SH-SY5Y (cell line): ENCODE measurements around the gene FRMD4A.

ENCODE experiments used
- GATA2 ChIP-seq: IDR thresholded peaks from 2 replicates; pipeline ENCODE4 v1.6.1; 2011; ENCODE audit warnings: mild to moderate bottlenecking, low read depth, low read length
- GATA3 ChIP-seq: IDR thresholded peaks from 2 replicates; pipeline ENCODE4 v1.6.1; 2011; ENCODE audit warnings: low read depth, mild to moderate bottlenecking, low read length, moderate library complexity

DNA sequence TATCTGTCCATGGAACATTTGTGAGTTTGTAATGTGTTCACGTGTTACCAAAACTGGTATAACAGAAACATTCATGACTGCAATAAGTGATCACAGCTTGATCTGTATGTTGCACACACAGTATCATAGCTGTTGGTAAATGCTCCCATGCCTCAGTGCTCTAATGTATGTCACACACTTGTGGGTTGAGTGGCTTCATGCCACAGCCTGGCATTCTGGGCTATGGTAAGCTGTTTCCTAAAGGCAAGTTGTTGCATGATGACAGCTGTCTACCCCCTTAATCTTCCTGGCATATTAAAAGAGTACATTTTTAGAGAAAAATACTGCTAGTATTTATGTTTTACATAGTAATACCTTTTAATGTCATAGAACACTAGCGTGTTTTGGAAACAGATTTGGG lies 708.8 kb downstream of the FRMD4A start:
- TF ChIP-seq GATA3 (no peak), GATA2 (no peak)
